SU-DHL-6 (cell line): ENCODE data around the gene MSH2.

Experiments used
- EZH2phosphoT487 ChIP-seq: fragments of 200-600 bp; sonication (generic), shearing (Covaris generic); conservative IDR thresholded peaks from 2 replicates; pipeline ENCODE4 v1.6.1; 2018; ENCODE audit warnings: mild to moderate bottlenecking, antibody characterized with exemption, low read length, moderate library complexity, mixed read lengths
- TF ChIP-seq, protein P1 (sequence below): fragments of 200-600 bp; sonication (generic); IDR thresholded peaks from one replicate; pipeline ENCODE4 v1.5.1; 2017; ENCODE audit warnings: antibody characterized with exemption, mild to moderate bottlenecking, low read length, moderate library complexity; ENCODE audit not compliant: insufficient read depth, poor library complexity, severe bottlenecking

GRCh38 chr2:47438783-47439182, 35.8 kb downstream of the MSH2 start:
- TF ChIP-seq, protein P1, sequence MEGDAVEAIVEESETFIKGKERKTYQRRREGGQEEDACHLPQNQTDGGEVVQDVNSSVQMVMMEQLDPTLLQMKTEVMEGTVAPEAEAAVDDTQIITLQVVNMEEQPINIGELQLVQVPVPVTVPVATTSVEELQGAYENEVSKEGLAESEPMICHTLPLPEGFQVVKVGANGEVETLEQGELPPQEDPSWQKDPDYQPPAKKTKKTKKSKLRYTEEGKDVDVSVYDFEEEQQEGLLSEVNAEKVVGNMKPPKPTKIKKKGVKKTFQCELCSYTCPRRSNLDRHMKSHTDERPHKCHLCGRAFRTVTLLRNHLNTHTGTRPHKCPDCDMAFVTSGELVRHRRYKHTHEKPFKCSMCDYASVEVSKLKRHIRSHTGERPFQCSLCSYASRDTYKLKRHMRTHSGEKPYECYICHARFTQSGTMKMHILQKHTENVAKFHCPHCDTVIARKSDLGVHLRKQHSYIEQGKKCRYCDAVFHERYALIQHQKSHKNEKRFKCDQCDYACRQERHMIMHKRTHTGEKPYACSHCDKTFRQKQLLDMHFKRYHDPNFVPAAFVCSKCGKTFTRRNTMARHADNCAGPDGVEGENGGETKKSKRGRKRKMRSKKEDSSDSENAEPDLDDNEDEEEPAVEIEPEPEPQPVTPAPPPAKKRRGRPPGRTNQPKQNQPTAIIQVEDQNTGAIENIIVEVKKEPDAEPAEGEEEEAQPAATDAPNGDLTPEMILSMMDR: no peak
- no peak for TF ChIP-seq EZH2phosphoT487
